ENCODE results near the gene AURKA.

AURKA gene

GRCh38 chr20:56389807-56390206 lies 2.2 kb downstream of the AURKA start:
- TF ChIP-seq CTCF (IDR thresholded peaks at IDR 0.05): no peak
- no peak overlapping the region for H3K27ac ChIP-seq
- peaks cover 16% of the 10 kb centered on the region for H3K36me3 ChIP-seq
- peaks cover 25 to 26% of the 10 kb centered on the region in 2 experiments for H3K4me1 ChIP-seq (ENCODE audit: control insufficient read depth in 1 of 2, insufficient read depth in 1 of 2, low read depth in 1 of 2, low read length in 1 of 2)
- H3K27me3 ChIP-seq: no peaks in the 10 kb centered on the region
- no peak overlapping the region for H3K4me3 ChIP-seq (ENCODE audit: low read depth in 1 of 2, low read length in 1 of 2)
- no peaks in the 10 kb centered on the region for H3K9me3 ChIP-seq

- H3K4me3 ChIP-seq (ENCODE audit: low read depth in 1 of 2, low read length in 1 of 2): no peak overlapping the region
- H3K4me1 ChIP-seq (ENCODE audit: control insufficient read depth in 1 of 2, insufficient read depth in 1 of 2, low read depth in 1 of 2, low read length in 1 of 2): peaks cover 21 to 25% of the 10 kb centered on the region in 2 experiments
- H3K27ac ChIP-seq: no peak overlapping the region
- H3K9me3 ChIP-seq: no peaks in the 10 kb centered on the region
- peaks cover 21% of the 10 kb centered on the region for H3K36me3 ChIP-seq
- no peak for TF ChIP-seq CTCF (IDR thresholded peaks at IDR 0.05)
- H3K27me3 ChIP-seq: no peaks in the 10 kb centered on the region
Measured at GRCh38 chr20:56388882-56389281, 3.1 kb downstream of the AURKA start.

GRCh38 chr20:56386219-56386618 lies 5.8 kb downstream of the AURKA start:
- Histone ChIP-seq H3K27ac (no peak overlapping the region), H3K9me3 (no peaks in the 10 kb centered on the region), H3K4me3 (ENCODE audit: low read depth in 1 of 2, low read length in 1 of 2) (no peak overlapping the region), H3K27me3 (no peaks in the 10 kb centered on the region), H3K4me1 (ENCODE audit: control insufficient read depth in 1 of 2, insufficient read depth in 1 of 2, low read depth in 1 of 2, low read length in 1 of 2) (peaks cover 5% of the 10 kb centered on the region in 2 experiments), H3K36me3 (peaks cover 39% of the 10 kb centered on the region)
- TF ChIP-seq CTCF (IDR thresholded peaks at IDR 0.05): no peak

- no peak for TF ChIP-seq CTCF (IDR thresholded peaks at IDR 0.05)
- Histone ChIP-seq H3K9me3 (no peaks in the 10 kb centered on the region), H3K27ac (no peak overlapping the region), H3K27me3 (no peaks in the 10 kb centered on the region), H3K36me3 (peaks cover 39% of the 10 kb centered on the region), H3K4me1 (ENCODE audit: control insufficient read depth in 1 of 2, insufficient read depth in 1 of 2, low read depth in 1 of 2, low read length in 1 of 2) (no peaks in the 10 kb centered on the region), H3K4me3 (ENCODE audit: low read depth in 1 of 2, low read length in 1 of 2) (no peak overlapping the region)
Measured at GRCh38 chr20:56385130-56385529, 6.9 kb downstream of the AURKA start.

GRCh38 chr20:56383334-56383733 lies 8.7 kb downstream of the AURKA start:
- no peak for TF ChIP-seq CTCF (IDR thresholded peaks at IDR 0.05)
- Histone ChIP-seq H3K27me3 (no peaks in the 10 kb centered on the region), H3K4me3 (ENCODE audit: low read depth in 1 of 2, low read length in 1 of 2) (no peak overlapping the region), H3K27ac (no peak overlapping the region), H3K36me3 (peaks cover 39% of the 10 kb centered on the region), H3K4me1 (ENCODE audit: control insufficient read depth in 1 of 2, insufficient read depth in 1 of 2, low read depth in 1 of 2, low read length in 1 of 2) (no peaks in the 10 kb centered on the region), H3K9me3 (no peaks in the 10 kb centered on the region)

GRCh38 chr20:56382696-56383095 lies 9.3 kb downstream of the AURKA start:
- TF ChIP-seq CTCF (IDR thresholded peaks at IDR 0.05): no peak
- H3K27ac ChIP-seq: no peak overlapping the region
- no peaks in the 10 kb centered on the region for H3K4me1 ChIP-seq (ENCODE audit: control insufficient read depth in 1 of 2, insufficient read depth in 1 of 2, low read depth in 1 of 2, low read length in 1 of 2)
- peaks cover 39% of the 10 kb centered on the region for H3K36me3 ChIP-seq
- H3K4me3 ChIP-seq (ENCODE audit: low read depth in 1 of 2, low read length in 1 of 2): no peak overlapping the region
- H3K27me3 ChIP-seq: no peaks in the 10 kb centered on the region
- H3K9me3 ChIP-seq: no peaks in the 10 kb centered on the region
